HG02642 (cell line): ENCODE measurements around the gene C3AR1.
"Not testable (repeated sequence)": the region's sequence is repeated elsewhere in the genome, so short reads cannot be mapped to it uniquely, and the experiment has no call there.

Experiments used
- ATAC-seq: cut with Tn5 transposase; IDR thresholded peaks from one replicate; pipeline ENCODE4 v1.9.1; 2021; ENCODE audit warnings: mild to moderate bottlenecking; ENCODE audit not compliant: unreplicated experiment, poor library complexity

C3AR1 gene

GRCh38 chr12:8031017-8031416 is 35.1 kb downstream of the C3AR1 start:
- not testable (repeated sequence) for ATAC-seq

GRCh38 chr12:8030189-8030588 is 36.0 kb downstream of the C3AR1 start:
- no peak for ATAC-seq

- ATAC-seq = no peak
Observed at GRCh38 chr12:8028267-8028666, 37.9 kb downstream of the C3AR1 start.

- ATAC-seq = no peak
Observed at GRCh38 chr12:8027856-8028255, 38.3 kb downstream of the C3AR1 start.

GRCh38 chr12:8026291-8026900 is 39.8 kb downstream of the C3AR1 start:
- peak; percentile 98 for ATAC-seq

GRCh38 chr12:8018666-8019581 is 47.2 kb downstream of the C3AR1 start:
- ATAC-seq = no peak

GRCh38 chr12:8018213-8018612 is 47.9 kb downstream of the C3AR1 start:
- ATAC-seq = not testable (repeated sequence)

GRCh38 chr12:8014836-8015235 is 51.3 kb downstream of the C3AR1 start:
- ATAC-seq = no peak

GRCh38 chr12:8012651-8013309 is 53.4 kb downstream of the C3AR1 start:
- ATAC-seq = no peak

GRCh38 chr12:8011331-8011730 is 54.8 kb downstream of the C3AR1 start:
- no peak for ATAC-seq
